Common myeloid progenitor, CD34-positive (primary cell): ENCODE measurements around the gene NXNL1.
A peak's percentile ranks its signal among the peaks of the same experiment; 100 is the strongest.

ENCODE experiments used
- CTCF ChIA-PET: fragments of 350-600 bp; sonication (Branson Sonifier 250); formaldehyde crosslinking; loops from one replicate; lab custom pipeline; 2021; ENCODE audit warnings: antibody characterized with exemption; lab: Charles Lee
- POLR2A ChIA-PET: fragments of 350-600 bp; sonication (Branson Sonifier 250); formaldehyde crosslinking; loops from one replicate; lab custom pipeline; 2021; ENCODE audit warnings: antibody characterized with exemption; lab: Charles Lee
- DNase-seq, 3 donors: peaks; one replicate each; pipeline versions ENCODE4 v3.0.0 to v3.0.0-alpha.2; 2013
- H3K27ac ChIP-seq, 2 experiments: 1 replicate in 1 of 2; 2 replicates in 1 of 2; pipeline ENCODE4 v1.7.0; 2013; ENCODE audit warnings: inconsistent platforms in 2 of 2, low read length in 2 of 2, mild to moderate bottlenecking in 2 of 2, low read depth in 1 of 2, moderate library complexity in 1 of 2; ENCODE audit not compliant: severe bottlenecking in 2 of 2, insufficient read depth in 1 of 2, poor library complexity in 1 of 2
- H3K27me3 ChIP-seq, 5 experiments: replicated peaks in 2 of 5; 1 replicate in 3 of 5; 2 replicates in 2 of 5; pipeline versions ENCODE4 v1.6.1 to v1.7.0; 2013; ENCODE audit warnings: low read length in 4 of 5, mild to moderate bottlenecking in 2 of 5, moderate library complexity in 2 of 5, inconsistent platforms in 1 of 5; ENCODE audit not compliant: insufficient read depth in 5 of 5, control insufficient read depth in 4 of 5
- H3K36me3 ChIP-seq, 4 experiments: 1 replicate in 2 of 4; 2 replicates in 2 of 4; pipeline versions ENCODE4 v1.6.1 to v1.7.0; 2013; ENCODE audit warnings: low read length in 3 of 4, control low read depth in 1 of 4, mild to moderate bottlenecking in 1 of 4; ENCODE audit not compliant: control insufficient read depth in 4 of 4, insufficient read depth in 4 of 4
- H3K4me1 ChIP-seq, 4 experiments: 1 replicate in 3 of 4; 2 replicates in 1 of 4; pipeline versions ENCODE4 v1.6.1 to v1.7.1; 2013; ENCODE audit warnings: low read length in 3 of 4, mild to moderate bottlenecking in 3 of 4, control low read depth in 1 of 4, inconsistent platforms in 1 of 4, moderate library complexity in 1 of 4; ENCODE audit not compliant: control insufficient read depth in 4 of 4, insufficient read depth in 4 of 4; ENCODE audit errors: control extremely low read depth in 1 of 4
- H3K4me3 ChIP-seq, 7 experiments: 1 replicate in 4 of 7; 2 replicates in 3 of 7; pipeline versions ENCODE4 v1.5.1 to v1.7.0; 2013; ENCODE audit warnings: mild to moderate bottlenecking in 7 of 7, low read length in 6 of 7, moderate library complexity in 6 of 7, inconsistent platforms in 2 of 7, low read depth in 2 of 7, control low read depth in 1 of 7; ENCODE audit not compliant: insufficient read depth in 4 of 7, control insufficient read depth in 1 of 7; ENCODE audit errors: extremely low read depth in 1 of 7
- H3K9me3 ChIP-seq, 5 experiments: 1 replicate in 4 of 5; 2 replicates in 1 of 5; pipeline versions ENCODE4 v1.6.1 to v1.7.1; 2013; ENCODE audit warnings: low read length in 4 of 5, mild to moderate bottlenecking in 2 of 5, inconsistent platforms in 1 of 5, low read depth in 1 of 5, moderate library complexity in 1 of 5; ENCODE audit not compliant: control insufficient read depth in 4 of 5, insufficient read depth in 2 of 5; ENCODE audit errors: control extremely low read depth in 1 of 5
- WGBS: methylation state at CpG from one replicate; pipeline ENCODE4 v1.1.5; 2013; ENCODE audit not compliant: insufficient coverage; 5-methylcytosine and 5-hydroxymethylcytosine counted together

The NXNL1 gene

DNA sequence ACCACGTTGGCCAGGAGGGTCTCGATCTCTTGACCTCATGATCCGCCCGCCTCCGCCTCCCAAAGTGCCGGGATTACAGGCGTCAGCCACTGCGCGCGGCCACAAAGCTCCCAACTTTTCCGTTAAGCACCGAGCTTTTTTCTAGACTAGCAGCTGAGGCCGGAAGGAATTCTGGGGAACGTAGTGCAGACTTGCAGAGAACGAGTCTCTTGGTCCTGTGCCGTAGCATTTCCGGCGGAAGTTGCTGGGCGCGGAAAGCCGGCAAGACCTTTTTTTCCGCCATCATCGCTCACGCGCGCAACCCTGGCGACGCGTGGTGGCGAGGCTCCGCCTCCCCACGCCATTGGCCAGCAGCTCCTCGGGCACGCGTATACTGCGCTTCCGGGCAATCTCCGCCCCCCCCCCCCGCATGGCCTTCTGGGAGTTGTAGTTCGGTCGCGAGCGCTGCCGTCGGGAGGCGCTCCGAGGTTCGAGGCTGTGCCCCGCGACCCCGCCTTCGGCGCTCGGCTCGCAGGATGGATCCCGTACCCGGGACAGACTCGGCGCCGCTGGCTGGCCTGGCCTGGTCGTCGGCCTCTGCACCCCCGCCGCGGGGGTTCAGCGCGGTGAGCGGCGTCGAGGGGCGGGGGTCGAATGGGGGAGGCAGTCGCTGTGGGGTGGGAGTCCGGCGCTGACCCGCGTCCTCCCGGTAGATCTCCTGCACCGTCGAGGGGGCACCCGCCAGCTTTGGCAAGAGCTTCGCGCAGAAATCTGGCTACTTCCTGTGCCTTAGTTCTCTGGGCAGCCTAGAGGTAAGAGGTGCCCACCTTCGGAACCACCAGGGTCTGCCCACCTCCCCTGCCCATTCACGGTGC lies 40.9 kb downstream of the NXNL1 start, which contains the start of gene MVB12A:
Gene MVB12A (plus strand): TSS at position 427 of the 854 bp plus-strand sequence. CDS start 89 bp downstream, at position 516.
- CTCF ChIA-PET, result interaction anchor here (0.5 to 4.6 kb wide), 11 partner anchors 11 to 76 kb away, joined by 3 to 19 read pairs (median 4); partner anchors contain the start of genes BST2 and CCDC194
- H3K9me3 ChIP-seq, result no peaks in the 10 kb centered on the region
- WGBS, result 0% methylated on average over 60 of the region's 85 CpGs

DNA sequence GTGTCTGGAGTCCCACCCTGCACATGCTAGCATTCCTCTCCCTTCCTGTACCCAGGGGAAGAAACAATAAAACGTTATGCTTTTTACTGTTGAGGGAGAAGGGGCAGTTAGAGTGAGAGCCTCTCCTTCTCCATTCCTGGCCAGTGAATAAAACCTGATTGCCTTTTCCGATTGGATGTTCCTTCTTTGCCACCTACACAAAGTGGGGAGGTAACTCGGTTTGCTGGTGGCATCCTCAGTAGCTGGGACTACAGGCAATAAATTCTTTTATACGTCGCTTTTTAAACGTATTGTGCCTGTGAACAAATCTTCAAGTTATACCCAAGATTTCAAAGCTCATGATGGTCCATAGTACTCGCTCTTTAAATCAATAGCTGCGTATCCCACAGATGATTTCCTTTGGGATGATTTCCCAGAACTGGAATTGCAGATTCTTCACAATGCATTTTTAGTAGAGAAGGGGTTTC lies 41.5 kb downstream of the NXNL1 start:
- Histone ChIP-seq H3K27me3 (no peaks in the 10 kb centered on the region), H3K4me1 (peaks cover 6 to 20% (median 12%) of the 10 kb centered on the region in 4 experiments), H3K4me3 (peak overlapping the region; percentile 67 to 91 (median 79)), H3K9me3 (no peaks in the 10 kb centered on the region), H3K36me3 (peaks cover 2 to 23% (median 6%) of the 10 kb centered on the region in 4 experiments), H3K27ac (peak overlapping the region in 1 of 2 experiments; percentile 67)
- POLR2A ChIA-PET, result interaction anchor here (0.7 to 1.7 kb wide), 3 partner anchors 13 to 82 kb away, joined by 3 to 13 read pairs (median 3); partner anchors contain the start of gene BST2
- DNase-seq, result peak in 2 of 3 donors; percentile 19 to 39
- CTCF ChIA-PET, result interaction anchor here (0.5 to 4.6 kb wide), 11 partner anchors 12 to 155 kb away, joined by 3 to 19 read pairs (median 4); partner anchors contain the start of genes BST2 and CCDC194
- 30% methylated on average over 7 of the region's 8 CpGs for WGBS

More for the DNA sequence above, 40.9 kb downstream of the NXNL1 start, which contains the start of gene MVB12A:
- POLR2A ChIA-PET, result interaction anchor here (0.7 to 1.7 kb wide), 3 partner anchors 13 to 83 kb away, joined by 3 to 13 read pairs (median 3); partner anchors contain the start of gene BST2
- peak within 1 kb of the TSS; percentile 69 to 91 (median 79) for H3K4me3 ChIP-seq
- peak; percentile 98 to 99 (median 99) for DNase-seq
- peaks cover 0 to 19% (median 6%) of the 10 kb centered on the region in 4 experiments for H3K36me3 ChIP-seq
- H3K4me1 ChIP-seq, result peaks cover 6 to 26% (median 17%) of the 10 kb centered on the region in 4 experiments
- H3K27me3 ChIP-seq, result no peaks in the 10 kb centered on the region
- H3K27ac ChIP-seq, result peak within 1 kb of the TSS in 1 of 2 experiments; percentile 67

DNA sequence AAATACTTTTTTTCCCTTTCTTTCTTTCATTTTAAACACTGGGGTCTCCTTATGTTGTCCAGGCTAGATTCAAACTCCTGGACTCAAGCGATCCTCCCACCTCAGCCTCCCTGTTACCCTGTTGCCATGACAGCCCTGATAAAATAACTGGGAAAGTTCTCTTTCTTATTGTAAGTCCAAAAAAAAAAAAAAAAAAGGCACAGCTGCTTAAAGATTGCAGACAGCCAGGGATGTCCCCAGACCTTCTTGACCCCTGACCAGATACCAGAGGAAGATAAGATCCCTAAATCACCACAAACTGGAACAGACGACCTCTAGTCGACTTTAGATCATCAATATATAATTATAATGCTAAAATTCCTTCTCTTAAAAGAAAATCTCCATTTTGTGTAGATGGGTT lies 42.0 kb downstream of the NXNL1 start:
- H3K27ac ChIP-seq, result peak overlapping the region in 1 of 2 experiments; percentile 67

DNA sequence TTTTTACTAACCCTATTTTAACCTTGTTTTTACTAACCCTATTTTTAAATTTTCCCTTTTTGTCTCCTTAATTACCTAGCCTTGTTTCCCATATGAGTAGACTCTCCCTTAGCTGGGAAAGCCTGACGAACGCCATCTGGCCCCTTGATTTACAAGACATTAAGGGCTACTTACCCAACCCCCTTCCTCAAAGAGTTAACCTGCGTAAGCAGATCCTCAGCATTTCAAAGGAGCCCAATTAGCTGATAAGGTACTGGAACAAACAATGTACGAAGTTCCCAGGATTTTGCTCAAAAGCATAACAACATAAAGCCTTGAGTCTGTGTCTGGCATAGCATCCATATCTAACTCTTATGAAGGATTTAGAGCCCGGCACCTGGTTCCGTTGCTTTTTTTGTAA lies 45.6 kb downstream of the NXNL1 start:
- CTCF ChIA-PET, result no interaction called here

More for the DNA sequence above, 42.0 kb downstream of the NXNL1 start:
- Histone ChIP-seq H3K36me3 (peaks cover 2 to 24% (median 6%) of the 10 kb centered on the region in 4 experiments), H3K4me1 (peaks cover 6 to 20% (median 14%) of the 10 kb centered on the region in 4 experiments), H3K27me3 (no peaks in the 10 kb centered on the region), H3K4me3 (peak overlapping the region in 4 of 7 experiments; percentile 69 to 91 (median 80)), H3K9me3 (no peaks in the 10 kb centered on the region)
- no peak for DNase-seq
- WGBS, result no CpG with 5 or more reads among the region's 3 CpGs
- ChIA-PET POLR2A (interaction anchor here (1.7 kb wide), 1 partner anchor 12 kb away, joined by 13 read pairs; the partner anchor contains the start of gene BST2), CTCF (interaction anchor here (0.7 to 4.6 kb wide), 6 partner anchors 12 to 155 kb away, joined by 3 to 19 read pairs (median 6); partner anchors contain the start of genes BST2 and CCDC194)

DNA sequence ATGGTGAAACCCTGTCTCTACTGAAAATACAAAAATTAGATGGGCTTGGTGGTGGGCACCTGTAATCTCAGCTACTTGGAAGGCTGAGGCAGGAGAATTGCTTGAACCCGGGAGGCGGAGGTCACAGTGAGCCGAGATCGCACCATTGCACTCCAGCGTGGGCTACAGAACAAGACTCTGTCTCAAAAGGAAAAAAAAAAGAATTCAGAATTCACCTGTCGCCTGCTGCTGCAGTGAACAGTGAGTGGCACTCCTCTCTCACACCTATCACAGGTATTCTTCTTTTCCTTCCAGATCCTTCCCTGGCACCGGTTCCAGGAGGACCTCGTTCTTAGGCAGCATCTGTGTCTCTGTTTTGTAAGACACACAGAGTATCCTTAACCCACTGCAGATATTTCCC lies 46.6 kb downstream of the NXNL1 start:
- ChIA-PET CTCF (interaction anchor here (1.4 kb wide), 1 partner anchor 9 kb away, joined by 3 read pairs; the partner anchor contains the start of gene BST2), POLR2A (no interaction called here)
- DNase-seq, result no peak
- Histone ChIP-seq H3K4me1 (peaks cover 7 to 26% (median 20%) of the 10 kb centered on the region in 4 experiments), H3K27ac (no peak overlapping the region), H3K4me3 (no peak overlapping the region), H3K27me3 (no peaks in the 10 kb centered on the region), H3K9me3 (no peaks in the 10 kb centered on the region), H3K36me3 (peaks cover 0 to 16% (median 6%) of the 10 kb centered on the region in 4 experiments)
- 96% methylated on average over 7 of the region's 8 CpGs for WGBS

More for the DNA sequence above, 45.6 kb downstream of the NXNL1 start:
- WGBS, result 97% methylated on average over 4 of the region's 6 CpGs
- Histone ChIP-seq H3K4me1 (peaks cover 10 to 30% (median 23%) of the 10 kb centered on the region in 4 experiments), H3K9me3 (no peaks in the 10 kb centered on the region), H3K4me3 (no peak overlapping the region), H3K27me3 (no peaks in the 10 kb centered on the region), H3K27ac (no peak overlapping the region), H3K36me3 (peaks cover 0 to 16% (median 6%) of the 10 kb centered on the region in 4 experiments)
- DNase-seq, result no peak
- POLR2A ChIA-PET, result no interaction called here

DNA sequence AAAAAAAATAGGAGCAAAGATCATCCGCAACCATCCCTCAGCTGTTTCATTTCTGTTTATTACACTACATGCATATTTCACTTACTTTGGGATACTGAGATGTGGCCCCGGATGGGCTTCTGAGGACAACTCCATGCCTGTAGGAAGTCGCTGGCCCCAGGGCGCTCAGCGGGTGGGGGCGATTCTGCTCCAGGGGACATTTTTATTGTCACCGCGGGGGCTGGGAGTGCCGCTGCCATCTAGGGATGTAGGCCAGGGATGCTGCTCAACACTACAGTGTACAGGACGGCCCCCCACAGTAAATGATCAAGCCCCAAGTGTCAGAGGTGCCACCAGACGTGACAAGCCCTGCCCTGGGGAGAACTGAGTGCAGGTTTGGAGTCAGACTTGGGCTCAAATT lies 48.9 kb downstream of the NXNL1 start:
- no peak overlapping the region for H3K4me3 ChIP-seq
- no peak for DNase-seq
- POLR2A ChIA-PET, result no interaction called here
- H3K27ac ChIP-seq, result peak overlapping the region in 1 of 2 experiments; percentile 50
- CTCF ChIA-PET, result interaction anchor here (1.4 to 2.0 kb wide), 3 partner anchors 11 to 22 kb away, joined by 3 to 7 read pairs (median 4); no protein-coding TSS in a partner anchor
- 92% methylated on average over 10 of the region's 11 CpGs for WGBS
- peaks cover 4 to 31% (median 24%) of the 10 kb centered on the region in 4 experiments for H3K4me1 ChIP-seq
- H3K36me3 ChIP-seq, result peaks cover 0 to 16% (median 6%) of the 10 kb centered on the region in 4 experiments
- H3K27me3 ChIP-seq, result no peaks in the 10 kb centered on the region
- no peaks in the 10 kb centered on the region for H3K9me3 ChIP-seq
